ENCODE results near the gene PRKN. TPM values are rescaled to one million over a fixed set of nuclear protein-coding genes. Genes with fewer than 3 reads are reported as not detected.

The PRKN gene
- total and polyA plus RNA-seq, 2 experiments from 2014 or later = 2.3 to 3.9 TPM

- no peak overlapping the region for H3K4me2 ChIP-seq
- WGBS (ENCODE audit: low lambda C conversion rate, missing lambda C conversion rate) = 93% methylated on average over 6 of the region's 6 CpGs
- no peaks in the 10 kb centered on the region for H3K27me3 ChIP-seq
- H3K27ac ChIP-seq = no peak overlapping the region
- H2AFZ ChIP-seq = no peak overlapping the region
- no peaks in the 10 kb centered on the region for H3K36me3 ChIP-seq (replicated peaks; ENCODE audit: insufficient read depth, low read depth)
- no peak overlapping the region for H3K4me3 ChIP-seq
- H3K4me1 ChIP-seq (ENCODE audit: insufficient read depth) = peaks cover 8% of the 10 kb centered on the region
- H4K20me1 ChIP-seq (ENCODE audit: insufficient read depth, poor library complexity, severe bottlenecking) = no peaks in the 10 kb centered on the region
- no peaks in the 10 kb centered on the region for H3K9me2 ChIP-seq (replicated peaks; ENCODE audit: insufficient read depth)
- H3K79me2 ChIP-seq = no peaks in the 10 kb centered on the region
- no peak for TF ChIP-seq EZH2 (IDR thresholded peaks at IDR 0.05; ENCODE audit: borderline replicate concordance)
- no peak for TF ChIP-seq EZH2phosphoT487 (IDR thresholded peaks at IDR 0.05; ENCODE audit: low read depth, severe bottlenecking, unreplicated experiment)
- TF ChIP-seq CTCF (IDR thresholded peaks at IDR 0.05; ENCODE audit: poor library complexity) = no peak
- no peak for DNase-seq (ENCODE audit: low spot score)
- no peaks in the 10 kb centered on the region for H3K9me3 ChIP-seq (ENCODE audit: low read depth)
Measured at GRCh38 chr6:161410736-161411135, 1316.8 kb downstream of the PRKN start.

- DNase-seq (ENCODE audit: low spot score) = no peak
- no peaks in the 10 kb centered on the region for H3K9me3 ChIP-seq (ENCODE audit: low read depth)
- no peak overlapping the region for H2AFZ ChIP-seq
- H3K27ac ChIP-seq = no peak overlapping the region
- no peak overlapping the region for H3K4me2 ChIP-seq
- H3K9me2 ChIP-seq (replicated peaks; ENCODE audit: insufficient read depth) = no peaks in the 10 kb centered on the region
- peaks cover 8% of the 10 kb centered on the region for H3K4me1 ChIP-seq (ENCODE audit: insufficient read depth)
- H4K20me1 ChIP-seq (ENCODE audit: insufficient read depth, poor library complexity, severe bottlenecking) = no peaks in the 10 kb centered on the region
- no peak for TF ChIP-seq EZH2phosphoT487 (IDR thresholded peaks at IDR 0.05; ENCODE audit: low read depth, severe bottlenecking, unreplicated experiment)
- TF ChIP-seq CTCF (IDR thresholded peaks at IDR 0.05; ENCODE audit: poor library complexity) = no peak
- TF ChIP-seq EZH2 (IDR thresholded peaks at IDR 0.05; ENCODE audit: borderline replicate concordance) = no peak
- no peaks in the 10 kb centered on the region for H3K36me3 ChIP-seq (replicated peaks; ENCODE audit: insufficient read depth, low read depth)
- 92% methylated on average over 6 of the region's 6 CpGs for WGBS (ENCODE audit: low lambda C conversion rate, missing lambda C conversion rate)
- H3K4me3 ChIP-seq = no peak overlapping the region
- H3K27me3 ChIP-seq = no peaks in the 10 kb centered on the region
- H3K79me2 ChIP-seq = no peaks in the 10 kb centered on the region
Measured at GRCh38 chr6:161410076-161410475, 1317.5 kb downstream of the PRKN start.

- WGBS (ENCODE audit: low lambda C conversion rate, missing lambda C conversion rate) = 81% methylated on average over 7 of the region's 7 CpGs
- Histone ChIP-seq H3K27me3 (no peaks in the 10 kb centered on the region), H3K9me2 (replicated peaks; ENCODE audit: insufficient read depth) (no peaks in the 10 kb centered on the region), H3K9me3 (ENCODE audit: low read depth) (no peaks in the 10 kb centered on the region), H3K4me1 (ENCODE audit: insufficient read depth) (peaks cover 5% of the 10 kb centered on the region), H2AFZ (no peak overlapping the region), H3K4me3 (no peak overlapping the region), H3K79me2 (no peaks in the 10 kb centered on the region), H3K27ac (no peak overlapping the region), H4K20me1 (ENCODE audit: insufficient read depth, poor library complexity, severe bottlenecking) (no peaks in the 10 kb centered on the region), H3K36me3 (replicated peaks; ENCODE audit: insufficient read depth, low read depth) (no peaks in the 10 kb centered on the region), H3K4me2 (no peak overlapping the region)
- DNase-seq (ENCODE audit: low spot score) = no peak
- no peak for TF ChIP-seq EZH2phosphoT487 (IDR thresholded peaks at IDR 0.05; ENCODE audit: low read depth, severe bottlenecking, unreplicated experiment)
- TF ChIP-seq EZH2 (IDR thresholded peaks at IDR 0.05; ENCODE audit: borderline replicate concordance) = no peak
- no peak for TF ChIP-seq CTCF (IDR thresholded peaks at IDR 0.05; ENCODE audit: poor library complexity)
Measured at GRCh38 chr6:161409353-161409752, 1318.2 kb downstream of the PRKN start.

DNA sequence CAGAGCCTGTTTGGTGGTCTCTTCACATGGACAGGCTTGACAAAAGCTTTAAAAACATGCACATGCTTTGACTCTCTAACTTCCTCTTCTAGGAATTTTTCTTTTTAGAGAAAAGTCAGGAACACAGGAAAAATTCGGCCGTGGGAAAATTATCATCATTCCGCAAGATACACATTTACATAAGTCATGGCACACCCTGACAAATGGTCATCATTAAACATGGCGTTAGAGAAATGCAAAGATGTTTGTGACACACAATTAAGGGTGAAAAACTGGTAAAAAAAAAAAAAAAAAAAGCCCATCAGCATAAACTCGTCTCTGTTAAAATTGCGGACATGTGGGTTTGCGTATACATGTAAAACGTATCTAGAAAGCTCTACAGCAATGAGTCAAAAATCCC, 1319.5 kb downstream of the PRKN start:
- H3K9me2 ChIP-seq (replicated peaks; ENCODE audit: insufficient read depth) = no peaks in the 10 kb centered on the region
- no peak for TF ChIP-seq CTCF (IDR thresholded peaks at IDR 0.05; ENCODE audit: poor library complexity)
- TF ChIP-seq EZH2 (IDR thresholded peaks at IDR 0.05; ENCODE audit: borderline replicate concordance) = no peak
- no peak for TF ChIP-seq EZH2phosphoT487 (IDR thresholded peaks at IDR 0.05; ENCODE audit: low read depth, severe bottlenecking, unreplicated experiment)
- no peaks in the 10 kb centered on the region for H3K4me1 ChIP-seq (ENCODE audit: insufficient read depth)
- no peak overlapping the region for H3K4me3 ChIP-seq
- H4K20me1 ChIP-seq (ENCODE audit: insufficient read depth, poor library complexity, severe bottlenecking) = no peaks in the 10 kb centered on the region
- no peak overlapping the region for H2AFZ ChIP-seq
- no peaks in the 10 kb centered on the region for H3K79me2 ChIP-seq
- no peaks in the 10 kb centered on the region for H3K36me3 ChIP-seq (replicated peaks; ENCODE audit: insufficient read depth, low read depth)
- no peaks in the 10 kb centered on the region for H3K27me3 ChIP-seq
- no peak overlapping the region for H3K4me2 ChIP-seq
- H3K27ac ChIP-seq = no peak overlapping the region
- H3K9me3 ChIP-seq (ENCODE audit: low read depth) = no peaks in the 10 kb centered on the region
- DNase-seq (ENCODE audit: low spot score) = no peak
- 83% methylated on average over 8 of the region's 8 CpGs for WGBS (ENCODE audit: low lambda C conversion rate, missing lambda C conversion rate)
